Ovary (tissue), 3 donors: ENCODE measurements around the gene PANX1.

ENCODE experiments used
- CTCF ChIP-seq, 3 donors: fragments of 450-650 bp in 2 of 3; fragments of 200-600 bp in 1 of 3; IDR thresholded peaks; one replicate each; pipeline versions ENCODE4 v1.5.1 to v1.8.0; 2016 to 2022; ENCODE audit warnings: antibody characterized with exemption in 3 of 3, mild to moderate bottlenecking in 1 of 3
- EP300 ChIP-seq: sonication (generic); formaldehyde crosslinking; IDR thresholded peaks from one replicate; pipeline ENCODE4 v1.6.1; 2017; ENCODE audit warnings: antibody characterized with exemption
- POLR2A ChIP-seq: fragments of 450-650 bp; IDR thresholded peaks from one replicate; pipeline ENCODE4 v1.6.1; 2017; ENCODE audit warnings: antibody characterized with exemption, mild to moderate bottlenecking, moderate library complexity
- donor health status: DM: no; HTN: no; CAD: no.

- TF ChIP-seq CTCF (IDR thresholded peaks at IDR 0.05), result no peak
- TF ChIP-seq POLR2A, result no peak
- no peak for TF ChIP-seq EP300
These were observed 3.5 kb downstream of the PANX1 start for GRCh38 chr11:94132152-94132558.
